GM12875 (cell line): ENCODE measurements around the gene CATSPER3.
A peak's percentile ranks its signal among the peaks of the same experiment; 100 is the strongest.

ENCODE experiments used
- H3K4me3 ChIP-seq: one replicate; pipeline ENCODE4 v1.5.1; 2011; ENCODE audit warnings: low read depth, low read length, control low read depth
- CTCF ChIP-seq: IDR thresholded peaks from 2 replicates; pipeline ENCODE4 v1.5.1; 2011; ENCODE audit warnings: low read depth, mild to moderate bottlenecking, control low read depth, inconsistent platforms, low read length, moderate library complexity, borderline replicate concordance; ENCODE audit not compliant: insufficient read depth

Gene CATSPER3

DNA sequence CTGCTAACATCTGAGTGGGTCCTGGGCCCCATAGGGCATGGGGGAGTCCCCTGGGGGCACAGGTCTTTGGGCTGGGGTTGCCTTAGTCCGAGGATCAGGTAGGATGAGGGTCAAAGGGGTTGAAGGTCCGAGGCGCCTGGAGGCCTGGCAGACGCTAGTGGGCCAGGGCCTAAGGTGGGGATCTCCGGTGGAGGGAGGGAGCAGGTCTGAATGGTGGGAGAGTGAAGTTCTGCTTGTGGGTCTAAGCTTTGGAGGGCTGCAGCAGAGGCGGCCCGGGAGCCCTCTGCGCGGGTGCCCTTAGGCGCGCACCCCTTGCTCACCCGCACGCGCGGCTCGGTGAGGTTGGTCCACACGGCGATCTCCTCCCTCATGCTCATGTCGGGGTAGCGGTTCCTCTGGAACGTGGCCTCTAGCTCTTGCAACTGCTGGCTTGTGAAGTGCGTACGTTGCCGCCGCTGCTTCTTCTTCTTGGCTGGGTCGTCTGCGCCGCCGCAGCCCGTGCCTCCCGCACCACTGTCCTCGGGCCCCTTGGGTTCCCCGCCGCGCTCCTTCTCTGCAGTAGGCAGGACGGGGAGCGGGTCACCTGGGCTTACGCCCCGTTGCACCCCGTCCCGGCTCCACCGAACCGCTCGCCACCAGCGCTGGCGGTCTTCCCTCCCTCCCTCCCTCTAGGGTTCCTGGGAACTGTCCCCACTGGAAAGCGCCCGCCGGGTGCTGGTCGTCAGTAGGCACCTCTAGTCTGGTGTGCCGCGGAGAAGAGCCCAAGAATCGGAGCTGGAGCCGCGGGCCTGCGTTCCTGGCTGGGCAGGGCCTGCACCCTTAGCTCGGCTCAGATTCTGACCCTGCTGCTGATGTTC is 63.5 kb downstream of the CATSPER3 start:
- peak overlapping the region; percentile 68 for H3K4me3 ChIP-seq
- no peak for TF ChIP-seq CTCF

GRCh38 chr5:135031813-135032694 is 64.3 kb downstream of the CATSPER3 start:
- H3K4me3 ChIP-seq: peak overlapping the region; percentile 71
- TF ChIP-seq CTCF: no peak

DNA sequence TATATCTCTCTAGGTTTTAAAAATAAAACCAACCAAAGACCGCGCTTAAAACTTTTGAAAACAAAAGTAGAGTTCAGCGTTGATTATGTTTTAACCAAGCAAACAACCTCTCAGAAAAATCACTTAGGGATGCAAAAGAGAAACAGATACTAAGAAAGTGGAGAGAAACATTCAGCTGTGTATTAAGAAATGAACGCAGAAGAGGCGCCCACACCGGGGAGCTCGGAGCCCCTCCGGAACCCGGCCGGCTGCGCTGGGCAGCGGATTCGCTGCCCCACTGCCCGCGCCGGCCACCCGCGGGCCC is 64.9 kb downstream of the CATSPER3 start:
- TF ChIP-seq CTCF: no peak
- peak overlapping the region; percentile 71 for H3K4me3 ChIP-seq

- peak overlapping the region; percentile 71 for H3K4me3 ChIP-seq
- no peak for TF ChIP-seq CTCF
Observed at GRCh38 chr5:135032999-135033861, 65.5 kb downstream of the CATSPER3 start.

DNA sequence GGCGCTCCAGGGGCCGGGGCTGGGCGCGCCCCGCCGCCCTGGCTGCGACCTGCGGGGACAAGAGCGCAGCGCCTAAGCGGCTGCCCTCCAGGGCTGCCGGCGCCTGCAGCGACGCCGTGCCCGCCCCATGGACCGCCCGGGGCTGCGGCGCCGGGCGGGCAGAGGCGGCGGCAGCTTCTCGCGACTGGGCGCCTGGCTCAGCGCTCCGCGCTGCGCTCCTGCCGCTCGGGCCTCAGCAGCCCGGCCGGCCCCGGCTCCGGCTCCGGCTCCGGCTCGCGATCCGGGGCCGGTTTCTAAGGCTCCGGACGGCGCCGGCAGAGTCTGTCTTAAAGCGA is 66.2 kb downstream of the CATSPER3 start, which contains the start of gene PITX1:
Gene PITX1 (minus strand): TSS at position 328 of the 335 bp plus-strand sequence. CDS start 347 bp downstream, outside the sequence.
- no peak for TF ChIP-seq CTCF
- H3K4me3 ChIP-seq: peak within 1 kb of the TSS; percentile 71

DNA sequence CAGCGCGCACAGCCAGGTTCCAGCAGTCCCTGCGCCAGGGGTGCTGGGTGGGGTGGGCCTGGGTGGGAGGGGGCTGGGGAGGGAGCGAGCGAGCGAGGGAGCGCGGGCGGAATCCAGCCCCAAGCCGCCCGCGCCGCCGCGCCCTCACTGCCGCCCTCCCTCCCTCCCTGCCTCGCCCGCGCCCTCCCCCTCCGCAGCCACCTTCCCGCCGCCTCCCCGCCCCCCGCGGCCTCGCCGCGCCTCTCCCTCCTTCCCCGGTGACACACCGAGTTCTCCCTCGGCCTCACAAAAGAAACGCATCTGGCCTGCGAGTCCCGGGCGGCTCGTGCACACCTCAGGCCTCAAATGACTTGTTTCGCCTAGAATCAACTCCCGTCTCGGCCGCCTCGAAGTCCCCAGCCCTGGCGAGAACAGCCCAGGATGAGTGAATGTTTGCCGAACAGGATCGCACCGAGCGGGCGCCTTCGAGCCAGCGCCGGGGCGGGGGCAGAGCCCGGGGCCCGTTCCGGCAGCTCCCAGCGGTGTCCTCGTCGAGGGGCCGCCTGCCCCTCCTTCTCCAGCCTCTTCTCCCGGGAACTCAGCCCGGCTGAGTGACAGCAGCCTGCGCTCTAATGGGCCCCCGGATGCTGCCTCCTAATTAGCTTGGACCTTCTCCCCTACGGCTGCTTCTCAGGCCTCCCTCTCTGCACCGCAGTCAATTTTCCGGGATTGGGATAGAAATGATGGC is 66.7 kb downstream of the CATSPER3 start:
- no peak for TF ChIP-seq CTCF
- peak overlapping the region; percentile 71 for H3K4me3 ChIP-seq
